GM12873 (cell line): Measurements from ENCODE around the gene CXCL12.

Experiments
- TF ChIP-seq, protein P1 (sequence below): IDR thresholded peaks from 2 replicates; pipeline ENCODE4 v1.5.1; 2012; ENCODE audit warnings: low read depth, mild to moderate bottlenecking, moderate library complexity, low read length, control low read depth; ENCODE audit not compliant: insufficient read depth; ENCODE audit errors: missing control alignments

Gene CXCL12

DNA sequence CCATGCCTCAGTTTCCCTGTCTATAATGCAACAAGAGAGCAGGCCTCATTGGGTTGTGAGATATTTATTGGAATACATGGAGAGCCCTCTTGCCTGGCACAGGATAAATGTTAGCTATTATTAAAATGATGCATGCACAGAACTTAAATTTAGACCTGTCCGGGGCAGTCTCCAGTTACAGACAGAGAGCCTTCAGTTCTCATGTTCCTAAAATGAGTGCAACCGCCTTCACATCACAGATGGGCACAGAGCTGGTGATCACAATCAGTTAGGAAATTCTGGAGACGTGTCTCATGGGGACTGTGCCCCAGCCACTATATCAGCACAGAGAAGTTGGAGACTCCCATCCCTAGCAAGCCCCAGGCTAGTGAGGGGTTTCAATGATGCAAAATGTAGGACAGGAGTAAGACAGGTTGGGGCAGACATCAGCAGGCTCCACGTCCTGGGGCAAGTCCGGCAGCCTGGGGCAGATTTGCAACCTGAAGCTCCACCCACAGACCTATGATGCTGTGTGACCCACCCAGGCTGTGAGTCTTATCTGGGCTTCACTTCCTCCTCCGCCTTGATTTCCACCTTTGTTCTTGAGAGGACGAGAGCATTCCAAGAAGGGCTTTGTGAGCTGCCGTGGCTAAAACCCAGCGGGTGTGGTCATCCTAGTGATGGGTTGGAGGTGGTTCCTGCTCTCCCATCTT is 49.4 kb downstream of the CXCL12 start:
- TF ChIP-seq, protein P1, sequence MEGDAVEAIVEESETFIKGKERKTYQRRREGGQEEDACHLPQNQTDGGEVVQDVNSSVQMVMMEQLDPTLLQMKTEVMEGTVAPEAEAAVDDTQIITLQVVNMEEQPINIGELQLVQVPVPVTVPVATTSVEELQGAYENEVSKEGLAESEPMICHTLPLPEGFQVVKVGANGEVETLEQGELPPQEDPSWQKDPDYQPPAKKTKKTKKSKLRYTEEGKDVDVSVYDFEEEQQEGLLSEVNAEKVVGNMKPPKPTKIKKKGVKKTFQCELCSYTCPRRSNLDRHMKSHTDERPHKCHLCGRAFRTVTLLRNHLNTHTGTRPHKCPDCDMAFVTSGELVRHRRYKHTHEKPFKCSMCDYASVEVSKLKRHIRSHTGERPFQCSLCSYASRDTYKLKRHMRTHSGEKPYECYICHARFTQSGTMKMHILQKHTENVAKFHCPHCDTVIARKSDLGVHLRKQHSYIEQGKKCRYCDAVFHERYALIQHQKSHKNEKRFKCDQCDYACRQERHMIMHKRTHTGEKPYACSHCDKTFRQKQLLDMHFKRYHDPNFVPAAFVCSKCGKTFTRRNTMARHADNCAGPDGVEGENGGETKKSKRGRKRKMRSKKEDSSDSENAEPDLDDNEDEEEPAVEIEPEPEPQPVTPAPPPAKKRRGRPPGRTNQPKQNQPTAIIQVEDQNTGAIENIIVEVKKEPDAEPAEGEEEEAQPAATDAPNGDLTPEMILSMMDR, result no peak

DNA sequence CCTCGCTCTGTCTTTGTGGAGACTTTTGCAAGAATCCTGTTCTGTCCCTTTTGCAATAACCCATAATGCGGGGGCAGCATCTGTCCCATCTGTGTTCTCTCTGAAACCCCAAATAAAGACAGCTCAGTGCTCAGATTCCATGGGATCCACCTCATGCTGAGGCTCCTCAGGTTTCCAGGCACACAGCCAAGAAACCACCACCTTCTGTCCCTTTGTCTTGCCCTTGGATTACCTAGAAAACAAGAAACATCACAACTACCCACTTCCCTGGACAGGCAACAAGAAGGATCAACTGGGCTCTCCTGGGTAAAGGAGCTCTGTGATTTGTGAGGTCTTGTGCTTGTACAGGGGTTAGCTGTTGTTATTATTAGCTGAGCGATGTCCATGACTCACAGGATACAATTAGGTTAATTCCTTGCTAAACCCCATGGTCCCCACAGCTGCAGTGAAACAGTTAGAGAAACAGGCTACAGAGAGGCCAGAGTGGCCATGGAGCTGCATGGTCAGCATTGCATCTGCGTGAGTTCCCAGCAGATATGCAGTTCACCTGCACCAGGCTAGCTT is 50.2 kb downstream of the CXCL12 start:
- TF ChIP-seq, protein P1, result no peak

DNA sequence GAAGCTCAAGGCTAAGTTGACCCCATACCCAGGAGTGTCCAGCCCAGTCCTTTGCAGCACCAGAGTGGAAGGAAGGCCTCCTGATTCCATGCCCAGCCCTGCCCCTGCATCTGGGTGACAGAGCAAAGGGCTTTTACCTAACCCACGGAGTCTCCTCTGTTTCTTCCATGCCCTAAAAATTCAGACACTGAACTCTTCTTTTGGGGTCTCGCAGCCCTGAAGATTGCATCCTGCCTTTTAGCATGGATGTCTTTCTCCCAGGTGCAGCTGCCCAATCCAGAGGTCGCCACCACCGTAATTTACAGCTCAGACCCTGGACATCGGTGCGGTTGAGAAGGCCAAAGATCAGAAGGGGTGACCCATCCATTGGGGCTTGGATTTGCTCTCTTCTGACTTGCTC is 50.8 kb downstream of the CXCL12 start:
- TF ChIP-seq, protein P1, result no peak

DNA sequence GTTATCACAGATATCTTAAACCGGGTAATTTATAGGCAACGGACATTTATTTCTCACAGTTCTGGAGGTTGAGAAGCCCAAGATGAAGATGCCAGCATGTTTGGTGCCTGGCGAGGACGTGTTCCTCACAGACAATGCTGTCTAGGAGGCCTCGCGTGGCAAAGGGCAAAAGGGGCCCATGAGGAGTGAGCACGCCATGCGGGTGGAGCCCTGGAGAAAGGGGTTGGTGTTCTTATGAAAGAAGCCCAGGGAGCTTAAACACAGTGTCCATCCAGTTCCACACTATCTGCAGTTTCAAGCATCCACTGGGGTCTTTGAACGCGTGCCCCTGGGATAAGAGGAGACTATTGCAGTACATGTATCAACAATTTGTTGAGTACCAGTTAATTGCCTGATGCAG is 51.4 kb downstream of the CXCL12 start:
- TF ChIP-seq, protein P1, result no peak

DNA sequence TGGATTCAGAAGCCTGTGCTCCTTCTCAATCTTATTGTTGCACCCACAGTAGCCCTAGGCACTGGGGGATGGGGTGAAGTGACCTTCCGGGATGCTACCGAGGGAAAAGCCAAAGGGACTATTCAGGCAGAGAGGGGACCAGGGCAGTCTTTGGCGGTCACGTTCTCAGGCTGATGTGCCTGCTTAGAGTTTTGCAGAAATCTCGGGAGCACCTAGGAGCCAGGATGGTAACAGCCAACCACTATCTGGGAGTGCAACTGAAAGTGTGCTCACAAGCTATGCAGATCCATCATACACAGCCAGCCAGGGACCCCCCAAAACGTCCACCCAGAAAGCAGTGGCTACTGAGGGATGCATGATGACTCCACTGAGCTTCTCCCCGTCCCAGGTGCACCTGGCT is 52.4 kb downstream of the CXCL12 start:
- TF ChIP-seq, protein P1, result no peak

DNA sequence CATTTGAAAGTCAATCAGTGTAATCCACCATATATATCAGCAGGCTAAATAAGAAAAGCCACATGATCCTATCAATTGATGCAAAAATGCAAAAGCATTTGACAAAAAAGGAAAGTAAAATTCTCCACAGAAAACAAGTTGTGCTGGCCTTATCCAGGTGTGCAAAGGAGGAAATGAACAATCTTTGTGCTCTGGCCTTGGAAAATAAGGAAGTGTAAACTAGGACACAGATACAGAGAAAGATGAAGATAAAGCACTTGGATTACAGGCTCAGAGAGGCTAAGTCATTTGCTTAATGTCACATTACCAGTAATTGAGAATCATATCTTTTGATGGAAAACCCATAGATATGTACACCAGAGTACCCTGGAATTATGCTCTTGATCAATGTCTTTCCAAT is 54.5 kb downstream of the CXCL12 start:
- TF ChIP-seq, protein P1, result no peak

DNA sequence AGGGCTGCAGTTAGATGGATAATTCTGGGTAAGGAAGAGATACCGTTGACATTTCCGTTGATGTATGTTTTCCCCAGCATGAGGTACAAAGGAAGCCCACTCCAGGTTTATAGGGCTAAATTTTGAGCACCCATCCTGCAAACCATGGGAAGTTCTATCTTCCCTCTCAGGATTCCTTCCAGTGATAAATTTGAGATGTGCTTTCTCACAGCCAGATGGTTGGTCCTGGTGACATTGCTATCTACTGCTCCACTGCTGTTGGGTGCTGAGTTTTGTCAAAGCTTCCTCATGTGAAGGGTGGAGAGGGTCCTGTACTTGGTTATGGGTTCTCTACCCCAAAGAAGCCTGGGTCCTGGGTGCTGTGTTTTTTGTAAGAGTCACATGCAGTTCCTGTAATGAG is 57.4 kb downstream of the CXCL12 start:
- TF ChIP-seq, protein P1, result no peak
